Stomach (tissue), 9 donors: ENCODE measurements around the gene GLT6D1. TPM values are rescaled to one million over a fixed set of nuclear protein-coding genes. Genes with fewer than 3 reads are reported as not detected.

Experiments used
- DNase-seq, 2 donors: peaks; one replicate each; pipeline versions ENCODE4 v3.0.0 to v3.0.0-alpha.2; 2013 to 2019
- H3K27ac ChIP-seq, 5 donors: fragments of 200-600 bp in 4 of 5; sonication (generic) in 4 of 5; one replicate each; pipeline ENCODE4 v1.5.1; 2013 to 2019; ENCODE audit warnings: mild to moderate bottlenecking in 1 of 5, moderate library complexity in 1 of 5
- H3K27me3 ChIP-seq, 3 donors: fragments of 200-600 bp; sonication (generic); one replicate each; pipeline ENCODE4 v1.5.1; 2017 to 2019; ENCODE audit warnings: mixed run types in 1 of 3
- H3K36me3 ChIP-seq, 4 donors: fragments of 200-600 bp; sonication (generic); 1 replicate in 3 of 4; 2 replicates in 1 of 4; pipeline ENCODE4 v1.5.1; 2016 to 2019
- H3K4me1 ChIP-seq, 4 donors: fragments of 200-600 bp; sonication (generic); one replicate each; pipeline ENCODE4 v1.5.1; 2016 to 2019
- H3K4me3 ChIP-seq, 4 donors: fragments of 200-600 bp; sonication (generic) in 3 of 4; one replicate each; pipeline ENCODE4 v1.5.1; 2016 to 2019; ENCODE audit warnings: mild to moderate bottlenecking in 1 of 4
- H3K9me3 ChIP-seq, 4 donors: fragments of 200-600 bp; sonication (generic); one replicate each; pipeline ENCODE4 v1.5.1; 2016 to 2019
- EP300 ChIP-seq: sonication (generic); formaldehyde crosslinking; IDR thresholded peaks from one replicate; pipeline ENCODE4 v1.6.1; 2017; ENCODE audit warnings: antibody characterized with exemption
- POLR2A ChIP-seq, 4 donors: fragments of 450-650 bp; IDR thresholded peaks; one replicate each; pipeline ENCODE4 v1.6.1; 2016; ENCODE audit warnings: antibody characterized with exemption in 4 of 4, control low read depth in 2 of 4, mild to moderate bottlenecking in 1 of 4, moderate library complexity in 1 of 4
- POLR2AphosphoS5 ChIP-seq, 3 donors: sonication (generic); formaldehyde crosslinking; IDR thresholded peaks; one replicate each; pipeline ENCODE4 v1.6.1; 2016; ENCODE audit warnings: antibody characterized with exemption in 3 of 3
- WGBS, 5 donors: extraction: QIAGEN DNeasy Blood & Tissue Kit in 3 of 5; methylation state at CpG; one replicate each; pipeline versions ENCODE4 v1.1.5 to v1.1.7; 2013 to 2018; 5-methylcytosine and 5-hydroxymethylcytosine counted together
- intact Hi-C: fragments of 100-400 bp; cut with DNase I; formaldehyde crosslinking; loops from one replicate; pipeline ENCODE4 v1.15.1; 2023; ENCODE audit warnings: low total_unique reads
- polyA plus RNA-seq, 3 donors: library from polyadenylated mRNA; stranded (reverse); fragments of 200-250 nt; gene quantifications; one replicate each; pipeline ENCODE4 v1.2.3, GENCODE V29; 2013
- total RNA-seq, 5 donors: library from RNA; depleted of rRNA; stranded (reverse); fragments of >200 nt; gene quantifications; one replicate each; pipeline versions ENCODE4 v1.1.0 to v1.2.3, GENCODE V29; 2014 to 2016
- TF ChIP-seq, protein P1 (sequence below), 7 experiments: fragments of 450-650 bp in 4 of 7; fragments of 200-600 bp in 3 of 7; sonication (generic) in 3 of 7; IDR thresholded peaks; one replicate each; pipeline ENCODE4 v1.5.1; 2016 to 2019; ENCODE audit warnings: antibody characterized with exemption in 7 of 7, control low read depth in 2 of 7, mild to moderate bottlenecking in 1 of 7
- donor health status: healthy with polysubstance abuse.
- donor health status: Bipolar disorder and iron deficiency.
- donor health status: healthy.

The GLT6D1 gene
- total and polyA plus RNA-seq, 8 donors: not detected

DNA sequence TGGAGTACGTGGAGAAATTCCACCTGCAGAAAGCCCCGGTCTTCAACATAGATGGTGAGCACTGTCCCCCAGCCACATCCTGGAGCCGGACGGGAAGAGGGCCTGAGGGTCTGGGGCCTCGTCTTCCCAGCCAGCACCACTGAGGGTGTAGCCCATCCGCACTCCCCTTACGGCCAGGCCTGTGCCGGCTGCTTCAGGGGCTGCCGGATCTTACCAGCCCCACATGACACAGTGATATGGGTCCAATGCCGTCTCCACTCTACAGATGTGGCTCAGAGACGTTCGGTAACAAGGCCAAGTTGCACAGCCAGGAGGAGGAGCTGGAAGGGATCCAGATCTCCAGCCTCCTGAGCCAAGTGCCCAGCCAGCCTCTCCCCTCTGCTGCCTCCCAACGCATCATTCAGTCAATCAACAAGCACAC, 21.3 kb downstream of the GLT6D1 start:
- Histone ChIP-seq H3K4me3 (no peak overlapping the region), H3K27me3 (peaks cover 0 to 76% (median 2%) of the 10 kb centered on the region in 3 donors), H3K27ac (no peak overlapping the region), H3K9me3 (no peaks in the 10 kb centered on the region), H3K36me3 (no peaks in the 10 kb centered on the region), H3K4me1 (no peaks in the 10 kb centered on the region)
- DNase-seq: no peak
- TF ChIP-seq EP300 (no peak), POLR2A (IDR thresholded peaks at IDR 0.05) (no peak), POLR2AphosphoS5 (IDR thresholded peaks at IDR 0.05) (no peak)
- TF ChIP-seq, protein P1, sequence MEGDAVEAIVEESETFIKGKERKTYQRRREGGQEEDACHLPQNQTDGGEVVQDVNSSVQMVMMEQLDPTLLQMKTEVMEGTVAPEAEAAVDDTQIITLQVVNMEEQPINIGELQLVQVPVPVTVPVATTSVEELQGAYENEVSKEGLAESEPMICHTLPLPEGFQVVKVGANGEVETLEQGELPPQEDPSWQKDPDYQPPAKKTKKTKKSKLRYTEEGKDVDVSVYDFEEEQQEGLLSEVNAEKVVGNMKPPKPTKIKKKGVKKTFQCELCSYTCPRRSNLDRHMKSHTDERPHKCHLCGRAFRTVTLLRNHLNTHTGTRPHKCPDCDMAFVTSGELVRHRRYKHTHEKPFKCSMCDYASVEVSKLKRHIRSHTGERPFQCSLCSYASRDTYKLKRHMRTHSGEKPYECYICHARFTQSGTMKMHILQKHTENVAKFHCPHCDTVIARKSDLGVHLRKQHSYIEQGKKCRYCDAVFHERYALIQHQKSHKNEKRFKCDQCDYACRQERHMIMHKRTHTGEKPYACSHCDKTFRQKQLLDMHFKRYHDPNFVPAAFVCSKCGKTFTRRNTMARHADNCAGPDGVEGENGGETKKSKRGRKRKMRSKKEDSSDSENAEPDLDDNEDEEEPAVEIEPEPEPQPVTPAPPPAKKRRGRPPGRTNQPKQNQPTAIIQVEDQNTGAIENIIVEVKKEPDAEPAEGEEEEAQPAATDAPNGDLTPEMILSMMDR (IDR thresholded peaks at IDR 0.05): no peak
- 78 to 86% (median 83%) methylated on average over 12 to 13 of the region's 13 CpGs for WGBS, 5 donors
- intact Hi-C loops: no loop called here

DNA sequence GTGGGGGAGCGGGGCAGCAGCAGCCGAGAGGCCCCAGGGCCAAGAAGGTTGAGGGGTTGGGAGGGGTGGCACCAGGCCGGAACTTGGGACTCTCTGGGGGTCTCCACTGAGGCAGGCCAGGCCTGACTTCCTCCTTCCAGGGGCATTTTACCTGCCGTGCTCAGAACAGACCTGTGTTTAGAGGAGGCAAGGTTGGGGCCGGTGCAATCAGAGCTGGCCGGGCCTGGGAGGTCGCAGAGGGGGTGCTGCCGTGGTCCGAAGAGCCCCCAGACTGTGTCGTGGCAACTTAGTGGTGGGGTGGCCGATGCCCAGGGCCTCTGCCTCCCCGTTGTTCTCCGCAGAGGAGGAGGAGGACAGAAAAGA, 21.8 kb downstream of the GLT6D1 start:
- TF ChIP-seq POLR2A (IDR thresholded peaks at IDR 0.05): no peak
- no peak for TF ChIP-seq POLR2AphosphoS5 (IDR thresholded peaks at IDR 0.05)
- TF ChIP-seq, protein P1 (IDR thresholded peaks at IDR 0.05): no peak
- no peak for TF ChIP-seq EP300
- no peaks in the 10 kb centered on the region for H3K9me3 ChIP-seq
- H3K4me3 ChIP-seq: no peak overlapping the region
- DNase-seq: no peak
- H3K27me3 ChIP-seq: peaks cover 0 to 76% (median 0%) of the 10 kb centered on the region in 3 donors
- intact Hi-C loops: no loop called here
- no peaks in the 10 kb centered on the region for H3K4me1 ChIP-seq
- no peaks in the 10 kb centered on the region for H3K36me3 ChIP-seq
- no peak overlapping the region for H3K27ac ChIP-seq
- 66 to 83% (median 77%) methylated on average over 5 to 13 of the region's 13 CpGs for WGBS, 5 donors

DNA sequence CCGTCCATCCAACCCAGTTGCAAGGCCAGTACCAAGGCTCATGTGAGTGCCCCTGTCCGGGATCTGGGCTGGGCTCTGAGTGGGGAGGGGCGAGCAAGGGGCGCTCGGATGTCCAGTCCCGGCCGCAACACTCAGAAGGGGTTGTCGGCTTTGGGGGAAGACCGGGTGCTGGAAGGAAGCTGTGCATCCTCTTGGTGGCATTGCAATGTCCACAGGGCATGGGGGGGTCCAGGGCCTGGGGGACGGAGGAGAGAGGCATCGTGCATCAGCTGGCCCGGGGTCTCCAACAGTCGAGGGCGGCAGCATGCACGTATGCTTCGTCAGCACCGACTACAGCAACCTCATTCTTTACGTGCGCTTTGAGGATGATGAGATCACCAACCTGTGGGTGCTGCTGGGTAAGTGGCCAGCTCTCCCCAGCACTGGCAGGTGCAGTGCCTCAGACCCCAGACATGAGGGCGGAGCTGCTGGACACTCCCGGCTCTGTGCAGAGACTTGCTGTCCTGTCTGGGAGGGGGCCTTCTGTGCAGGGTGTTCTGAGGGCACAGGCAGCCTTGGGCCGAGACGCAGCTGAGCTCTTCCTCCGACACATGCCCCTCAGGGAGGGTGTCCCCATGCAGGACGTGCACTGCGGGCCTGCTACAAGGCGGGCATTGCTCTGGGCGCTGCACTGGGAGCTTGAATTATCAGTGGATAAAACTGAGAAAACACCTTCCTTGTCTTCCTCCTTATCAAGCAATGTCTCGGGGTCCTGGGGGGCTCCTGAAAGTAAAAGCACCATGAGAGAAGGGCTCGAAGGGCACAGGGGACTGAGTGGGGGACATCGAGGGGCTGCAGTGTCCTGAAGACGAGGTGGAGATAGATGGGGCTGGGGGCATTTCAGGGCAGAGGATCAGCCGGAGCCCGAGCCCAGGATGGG, 22.5 kb downstream of the GLT6D1 start:
- Histone ChIP-seq H3K27me3 (peaks cover 0 to 77% (median 0%) of the 10 kb centered on the region in 3 donors), H3K4me1 (no peaks in the 10 kb centered on the region), H3K9me3 (no peaks in the 10 kb centered on the region), H3K36me3 (no peaks in the 10 kb centered on the region), H3K4me3 (no peak overlapping the region), H3K27ac (no peak overlapping the region)
- intact Hi-C loops: no loop called here
- DNase-seq: no peak
- no peak for TF ChIP-seq POLR2A (IDR thresholded peaks at IDR 0.05)
- TF ChIP-seq POLR2AphosphoS5 (IDR thresholded peaks at IDR 0.05): no peak
- TF ChIP-seq, protein P1 (IDR thresholded peaks at IDR 0.05): no peak
- TF ChIP-seq EP300: no peak
- 72 to 75% (median 73%) methylated on average over 26 to 34 of the region's 34 CpGs for WGBS, 5 donors

DNA sequence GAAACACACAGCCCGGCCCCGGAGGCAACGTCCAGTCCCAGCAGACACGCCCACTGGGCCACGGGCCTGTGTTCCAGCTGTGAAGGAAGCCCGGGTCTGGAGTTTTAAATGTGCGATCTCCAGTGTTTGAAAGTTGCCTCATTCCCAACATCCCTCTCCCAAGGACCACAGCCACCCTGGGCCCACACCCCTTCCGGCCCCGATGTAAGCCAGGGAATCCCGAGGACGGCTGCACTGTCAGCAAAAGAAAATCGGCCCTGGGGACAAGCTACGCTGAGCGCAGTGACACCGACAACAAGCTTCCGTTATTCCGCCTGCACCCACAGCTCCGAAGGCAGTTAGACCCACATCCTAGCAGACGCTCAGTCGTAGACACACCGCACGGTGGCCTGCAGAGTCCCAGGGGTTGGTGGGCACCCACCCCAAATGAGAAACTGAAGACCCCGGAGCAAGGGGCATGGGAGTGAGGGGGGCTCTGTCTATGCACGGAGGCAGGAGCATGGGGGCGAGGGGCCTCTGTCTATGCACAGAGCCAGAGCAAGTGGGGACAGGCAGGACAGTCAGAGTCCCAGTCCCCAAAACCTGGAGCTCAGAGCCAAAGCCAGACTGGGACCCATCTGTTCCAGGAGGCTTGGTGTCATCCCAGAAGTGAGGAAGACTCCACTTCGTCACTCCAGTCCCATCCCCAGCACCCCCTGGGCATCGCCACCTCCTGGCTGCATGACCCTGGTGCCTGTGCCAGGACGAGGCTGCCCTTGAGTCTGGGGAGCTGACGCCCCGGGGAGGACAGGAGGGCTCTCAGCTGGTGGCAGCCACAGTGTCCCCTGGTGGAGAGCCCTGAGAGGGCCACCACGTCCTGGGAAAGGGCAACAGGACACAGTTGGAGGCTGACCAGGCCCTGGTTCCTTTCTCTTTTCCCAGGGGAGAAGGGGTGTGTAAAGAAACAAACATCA, 23.4 kb downstream of the GLT6D1 start:
- H3K4me1 ChIP-seq: no peaks in the 10 kb centered on the region
- no peak overlapping the region for H3K27ac ChIP-seq
- H3K27me3 ChIP-seq: peaks cover 0 to 84% (median 0%) of the 10 kb centered on the region in 3 donors
- WGBS, 5 donors: 54 to 65% (median 63%) methylated on average over 28 to 31 of the region's 31 CpGs
- H3K9me3 ChIP-seq: no peaks in the 10 kb centered on the region
- H3K36me3 ChIP-seq: no peaks in the 10 kb centered on the region
- no peak overlapping the region for H3K4me3 ChIP-seq
- no peak for DNase-seq
- intact Hi-C loops: no loop called here
- TF ChIP-seq EP300 (no peak), POLR2A (IDR thresholded peaks at IDR 0.05) (no peak), POLR2AphosphoS5 (IDR thresholded peaks at IDR 0.05) (no peak)
- TF ChIP-seq, protein P1 (IDR thresholded peaks at IDR 0.05): no peak
